Activated CD4-positive, alpha-beta memory T cell treated with anti-CD3 and anti-CD28 coated beads, Interleukin-2, amount 10 ng/mL, durations not matched to agents 7 days and 5 days (primary cell): ENCODE data around the gene PDGFD. TPM values are rescaled to one million over a fixed set of nuclear protein-coding genes. Genes with fewer than 3 reads are reported as not detected.

Experiments
- CTCF ChIA-PET: fragments of 350-600 bp; sonication (Branson Sonifier 250); formaldehyde crosslinking; loops from one replicate; lab custom pipeline; 2021; ENCODE audit warnings: antibody characterized with exemption, inconsistent platforms; lab: Charles Lee
- POLR2A ChIA-PET: fragments of 350-600 bp; sonication (Branson Sonifier 250); formaldehyde crosslinking; loops from one replicate; lab custom pipeline; 2021; ENCODE audit warnings: antibody characterized with exemption; lab: Charles Lee
- DNase-seq: peaks from one replicate; pipeline ENCODE4 v3.0.0-alpha.2; 2020
- H3K27ac Mint-ChIP-seq: one replicate; pipeline ENCODE4 v1.8.0; 2021; ENCODE audit warnings: mild to moderate bottlenecking, mixed read lengths
- H3K27me3 Mint-ChIP-seq: one replicate; pipeline ENCODE4 v1.8.0; 2021; ENCODE audit warnings: mixed read lengths
- H3K36me3 Mint-ChIP-seq: one replicate; pipeline ENCODE4 v1.8.0; 2021; ENCODE audit warnings: low read depth, mixed read lengths
- H3K4me1 Mint-ChIP-seq: one replicate; pipeline ENCODE4 v1.8.0; 2021; ENCODE audit warnings: mixed read lengths
- H3K4me3 Mint-ChIP-seq: one replicate; pipeline ENCODE4 v1.8.0; 2021; ENCODE audit warnings: mild to moderate bottlenecking, mixed read lengths
- H3K9me3 Mint-ChIP-seq: one replicate; pipeline ENCODE4 v1.8.0; 2021; ENCODE audit warnings: mixed read lengths
- total RNA-seq, 2 experiments: library from RNA; stranded (reverse); gene quantifications; one replicate each; pipeline ENCODE4 v1.2.3, GENCODE V29; 2021

The PDGFD gene
- total RNA-seq, 2 experiments from 2014 or later = not detected

GRCh38 chr11:104129145-104129544 is 34.8 kb downstream of the PDGFD start:
- Mint-ChIP-seq H3K36me3 (no peaks in the 10 kb centered on the region), H3K9me3 (no peaks in the 10 kb centered on the region), H3K4me1 (no peaks in the 10 kb centered on the region), H3K27me3 (no peaks in the 10 kb centered on the region), H3K4me3 (no peak overlapping the region), H3K27ac (no peak overlapping the region)
- CTCF ChIA-PET = no interaction called here
- POLR2A ChIA-PET = no interaction called here
- no peak for DNase-seq

GRCh38 chr11:104127828-104128227 is 36.1 kb downstream of the PDGFD start:
- no peak for DNase-seq
- Mint-ChIP-seq H3K27ac (no peak overlapping the region), H3K36me3 (no peaks in the 10 kb centered on the region), H3K4me3 (no peak overlapping the region), H3K4me1 (no peaks in the 10 kb centered on the region), H3K27me3 (no peaks in the 10 kb centered on the region), H3K9me3 (no peaks in the 10 kb centered on the region)
- ChIA-PET POLR2A (no interaction called here), CTCF (no interaction called here)

DNA sequence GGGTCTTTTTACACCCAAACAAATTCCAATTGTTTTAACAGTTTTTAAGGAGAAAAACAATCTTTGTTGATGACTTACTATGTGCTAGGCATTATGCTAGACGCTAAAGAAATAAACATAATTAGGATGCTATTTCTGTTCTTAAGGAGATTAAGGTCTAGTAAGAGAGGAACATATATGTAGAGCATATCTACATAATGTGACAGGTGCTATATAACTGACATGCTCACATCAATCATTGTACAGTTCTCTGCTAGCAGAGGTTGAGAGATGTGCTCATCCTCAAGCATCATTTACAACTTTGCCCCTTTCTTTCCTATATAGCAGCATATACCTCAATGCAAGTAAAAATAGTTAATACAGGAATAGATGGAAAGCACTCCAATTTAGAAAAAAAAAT is 37.5 kb downstream of the PDGFD start:
- no peaks in the 10 kb centered on the region for H3K36me3 Mint-ChIP-seq
- POLR2A ChIA-PET = no interaction called here
- H3K27me3 Mint-ChIP-seq = no peaks in the 10 kb centered on the region
- no peak overlapping the region for H3K27ac Mint-ChIP-seq
- H3K9me3 Mint-ChIP-seq = no peaks in the 10 kb centered on the region
- no peaks in the 10 kb centered on the region for H3K4me1 Mint-ChIP-seq
- CTCF ChIA-PET = no interaction called here
- no peak overlapping the region for H3K4me3 Mint-ChIP-seq
- DNase-seq = no peak

DNA sequence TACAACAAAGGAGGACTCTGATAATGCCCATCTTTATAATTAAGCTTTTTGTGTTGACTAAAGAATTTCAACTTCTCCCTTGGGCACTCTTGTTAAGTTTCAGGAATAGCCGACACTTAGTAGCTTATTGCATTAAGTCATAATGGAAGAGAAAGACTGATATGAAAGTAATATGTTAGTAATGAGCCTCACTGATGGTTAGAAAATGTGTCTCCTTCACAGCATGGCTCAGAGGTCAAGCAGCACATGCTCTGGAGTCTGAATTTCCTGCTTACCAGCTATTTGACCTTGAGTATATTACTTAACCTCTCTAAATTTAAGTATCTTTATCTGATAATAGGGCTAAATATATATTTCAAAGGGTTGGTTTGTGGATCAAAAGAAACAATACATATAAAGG is 39.0 kb downstream of the PDGFD start:
- no peak overlapping the region for H3K4me3 Mint-ChIP-seq
- no peak for DNase-seq
- no peaks in the 10 kb centered on the region for H3K4me1 Mint-ChIP-seq

GRCh38 chr11:104122836-104123235 is 41.1 kb downstream of the PDGFD start:
- no peak for DNase-seq
- CTCF ChIA-PET = no interaction called here
- no peak overlapping the region for H3K4me3 Mint-ChIP-seq

More for the DNA sequence above, 39.0 kb downstream of the PDGFD start:
- no peak overlapping the region for H3K27ac Mint-ChIP-seq
- H3K36me3 Mint-ChIP-seq = no peaks in the 10 kb centered on the region
- no peaks in the 10 kb centered on the region for H3K9me3 Mint-ChIP-seq
- ChIA-PET POLR2A (no interaction called here), CTCF (no interaction called here)
- no peaks in the 10 kb centered on the region for H3K27me3 Mint-ChIP-seq

DNA sequence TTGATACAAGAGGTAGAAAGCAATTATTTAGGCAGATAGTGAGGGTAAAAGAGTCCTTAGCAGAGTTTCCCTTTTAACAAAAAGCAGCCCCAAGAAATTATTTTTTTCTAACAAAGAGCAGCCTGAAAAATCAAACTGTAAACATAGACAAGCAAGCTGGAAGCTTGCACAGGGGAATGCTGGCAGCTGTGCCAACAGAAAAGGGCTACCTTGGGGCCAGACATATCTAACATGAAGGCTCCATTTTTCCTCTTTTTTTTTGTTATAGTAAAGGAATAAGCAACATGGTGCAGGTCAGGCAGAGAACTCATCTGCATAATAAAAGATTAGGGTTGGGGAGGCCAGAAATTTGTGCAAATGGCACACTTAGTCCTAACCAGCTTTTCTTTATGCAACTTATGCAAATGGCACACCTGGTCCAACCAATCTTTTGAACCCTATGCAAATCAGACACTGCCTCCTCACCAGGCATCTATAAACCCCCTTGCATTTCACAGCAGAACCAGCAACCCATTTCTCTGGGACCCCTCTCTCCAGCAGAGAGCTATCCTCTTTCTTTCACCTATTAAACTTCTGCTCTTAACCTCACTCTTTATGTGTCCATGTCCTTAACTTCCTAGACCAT is 41.8 kb downstream of the PDGFD start:
- DNase-seq = no peak
- ChIA-PET POLR2A (no interaction called here), CTCF (no interaction called here)
- Mint-ChIP-seq H3K4me1 (no peaks in the 10 kb centered on the region), H3K9me3 (no peaks in the 10 kb centered on the region), H3K36me3 (no peaks in the 10 kb centered on the region), H3K27ac (no peak overlapping the region), H3K4me3 (no peak overlapping the region), H3K27me3 (no peaks in the 10 kb centered on the region)

More at GRCh38 chr11:104122836-104123235, 41.1 kb downstream of the PDGFD start:
- H3K27me3 Mint-ChIP-seq = no peaks in the 10 kb centered on the region
- H3K36me3 Mint-ChIP-seq = no peaks in the 10 kb centered on the region
- POLR2A ChIA-PET = no interaction called here
- no peaks in the 10 kb centered on the region for H3K4me1 Mint-ChIP-seq
- H3K27ac Mint-ChIP-seq = no peak overlapping the region
- no peaks in the 10 kb centered on the region for H3K9me3 Mint-ChIP-seq

- H3K9me3 Mint-ChIP-seq = no peaks in the 10 kb centered on the region
- no peaks in the 10 kb centered on the region for H3K4me1 Mint-ChIP-seq
- ChIA-PET POLR2A (no interaction called here), CTCF (no interaction called here)
- H3K4me3 Mint-ChIP-seq = no peak overlapping the region
- no peaks in the 10 kb centered on the region for H3K27me3 Mint-ChIP-seq
- no peak for DNase-seq
- H3K36me3 Mint-ChIP-seq = no peaks in the 10 kb centered on the region
- H3K27ac Mint-ChIP-seq = no peak overlapping the region
Measured at GRCh38 chr11:104120493-104121137, 43.3 kb downstream of the PDGFD start.

DNA sequence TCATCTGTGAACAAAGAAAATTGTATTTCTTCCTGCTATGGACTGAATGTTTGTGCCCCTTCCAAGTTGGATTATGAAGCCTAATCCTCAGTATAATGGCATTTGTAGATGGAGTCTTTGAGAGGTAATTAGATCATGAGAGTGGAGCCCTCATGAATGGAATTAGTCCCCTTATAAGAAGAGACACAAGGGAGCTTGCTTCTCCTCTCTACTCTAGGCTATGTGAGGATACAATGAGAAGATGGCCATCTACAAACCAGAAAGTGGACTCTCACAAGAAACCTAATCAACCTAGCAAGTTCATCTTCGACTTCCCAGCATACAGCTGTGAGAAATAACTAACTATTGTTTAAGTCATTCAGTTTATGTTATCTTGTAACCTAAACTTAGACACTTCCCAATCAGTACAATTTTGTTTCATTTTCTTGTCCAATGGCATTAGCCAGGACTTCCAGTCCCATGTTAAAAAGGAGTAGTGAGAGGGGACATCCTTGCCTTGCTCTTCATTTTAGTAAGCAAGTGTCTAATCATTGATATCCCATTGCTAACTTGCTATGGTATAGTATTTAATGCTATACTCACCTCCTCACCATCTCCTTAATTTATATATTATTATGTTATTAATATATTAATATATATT is 45.7 kb downstream of the PDGFD start:
- Mint-ChIP-seq H3K27ac (no peak overlapping the region), H3K36me3 (no peaks in the 10 kb centered on the region), H3K27me3 (no peaks in the 10 kb centered on the region), H3K9me3 (no peaks in the 10 kb centered on the region), H3K4me3 (no peak overlapping the region), H3K4me1 (no peaks in the 10 kb centered on the region)
- no peak for DNase-seq
- CTCF ChIA-PET = no interaction called here
- POLR2A ChIA-PET = no interaction called here

GRCh38 chr11:104113541-104113940 is 50.4 kb downstream of the PDGFD start:
- DNase-seq = no peak
- no peaks in the 10 kb centered on the region for H3K4me1 Mint-ChIP-seq
- no peaks in the 10 kb centered on the region for H3K36me3 Mint-ChIP-seq
- H3K4me3 Mint-ChIP-seq = no peak overlapping the region
- H3K9me3 Mint-ChIP-seq = no peaks in the 10 kb centered on the region
- no peak overlapping the region for H3K27ac Mint-ChIP-seq
- CTCF ChIA-PET = no interaction called here
- POLR2A ChIA-PET = no interaction called here
- no peaks in the 10 kb centered on the region for H3K27me3 Mint-ChIP-seq

GRCh38 chr11:104106136-104106754 is 57.7 kb downstream of the PDGFD start:
- no peaks in the 10 kb centered on the region for H3K36me3 Mint-ChIP-seq

GRCh38 chr11:104105155-104105554 is 58.8 kb downstream of the PDGFD start:
- no peak for DNase-seq
- H3K4me1 Mint-ChIP-seq = no peaks in the 10 kb centered on the region
- H3K27me3 Mint-ChIP-seq = no peaks in the 10 kb centered on the region
- no peak overlapping the region for H3K4me3 Mint-ChIP-seq
- H3K27ac Mint-ChIP-seq = no peak overlapping the region
- H3K9me3 Mint-ChIP-seq = no peaks in the 10 kb centered on the region
- ChIA-PET CTCF (no interaction called here), POLR2A (no interaction called here)
- no peaks in the 10 kb centered on the region for H3K36me3 Mint-ChIP-seq

More at GRCh38 chr11:104106136-104106754, 57.7 kb downstream of the PDGFD start:
- no peak overlapping the region for H3K27ac Mint-ChIP-seq
- no peaks in the 10 kb centered on the region for H3K9me3 Mint-ChIP-seq
- no peak for DNase-seq
- H3K27me3 Mint-ChIP-seq = no peaks in the 10 kb centered on the region
- ChIA-PET CTCF (no interaction called here), POLR2A (no interaction called here)
- H3K4me3 Mint-ChIP-seq = no peak overlapping the region
- no peaks in the 10 kb centered on the region for H3K4me1 Mint-ChIP-seq

DNA sequence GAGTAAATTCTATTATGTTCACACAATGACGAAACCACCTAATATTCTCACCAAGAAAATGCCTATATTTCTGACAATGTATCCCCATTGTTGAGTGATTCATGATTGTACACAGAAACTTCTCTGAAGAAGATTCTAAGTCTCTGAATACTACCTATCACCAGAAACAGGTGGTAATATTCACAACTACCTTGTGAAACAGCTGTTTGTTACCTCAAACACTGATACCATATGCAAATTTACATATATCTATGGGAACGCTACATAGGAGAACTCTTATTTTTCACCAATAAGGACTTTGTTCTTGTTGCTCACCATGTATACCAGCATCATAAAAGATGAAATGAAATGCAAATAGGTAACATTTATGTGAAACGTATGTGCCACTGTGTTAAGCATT is 59.3 kb downstream of the PDGFD start:
- CTCF ChIA-PET = no interaction called here
- Mint-ChIP-seq H3K4me3 (no peak overlapping the region), H3K4me1 (no peaks in the 10 kb centered on the region), H3K36me3 (no peaks in the 10 kb centered on the region), H3K27ac (no peak overlapping the region), H3K9me3 (no peaks in the 10 kb centered on the region), H3K27me3 (no peaks in the 10 kb centered on the region)
- POLR2A ChIA-PET = no interaction called here
- no peak for DNase-seq

DNA sequence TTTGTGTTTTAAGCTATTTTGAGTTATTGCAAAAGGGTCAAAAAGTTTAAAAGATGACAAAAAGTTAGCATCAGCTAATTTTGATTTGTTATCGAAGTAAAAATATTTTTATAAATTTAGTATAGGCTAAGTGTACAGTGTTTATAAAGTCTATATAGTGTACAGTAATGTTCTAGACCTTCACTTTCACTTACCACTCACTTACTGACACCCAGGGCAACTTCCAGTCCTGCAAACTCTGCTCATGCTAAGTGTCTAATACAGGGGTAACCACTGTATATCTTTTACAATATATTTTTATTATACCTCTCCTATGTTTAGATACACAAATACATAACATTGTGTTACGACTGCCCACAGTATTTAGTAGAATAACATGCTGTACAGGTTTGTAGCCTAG is 59.7 kb downstream of the PDGFD start:
- no peak overlapping the region for H3K4me3 Mint-ChIP-seq
- no peak for DNase-seq
- H3K4me1 Mint-ChIP-seq = no peaks in the 10 kb centered on the region
- no peaks in the 10 kb centered on the region for H3K36me3 Mint-ChIP-seq
- no peaks in the 10 kb centered on the region for H3K27me3 Mint-ChIP-seq
- H3K9me3 Mint-ChIP-seq = no peaks in the 10 kb centered on the region
- CTCF ChIA-PET = no interaction called here
- POLR2A ChIA-PET = no interaction called here
- no peak overlapping the region for H3K27ac Mint-ChIP-seq
